GM10266 (cell line): ENCODE results near the gene ASTN2.

ENCODE experiments used
- DNase-seq: peaks from one replicate; pipeline ENCODE4 v3.0.0; 2012; ENCODE audit errors: extremely low spot score
- TF ChIP-seq, protein P1 (sequence below): IDR thresholded peaks from 2 replicates; pipeline ENCODE4 v1.5.1; 2012; ENCODE audit warnings: mild to moderate bottlenecking, low read depth; ENCODE audit not compliant: control insufficient read depth, insufficient read depth; ENCODE audit errors: missing control alignments

The ASTN2 gene

DNA sequence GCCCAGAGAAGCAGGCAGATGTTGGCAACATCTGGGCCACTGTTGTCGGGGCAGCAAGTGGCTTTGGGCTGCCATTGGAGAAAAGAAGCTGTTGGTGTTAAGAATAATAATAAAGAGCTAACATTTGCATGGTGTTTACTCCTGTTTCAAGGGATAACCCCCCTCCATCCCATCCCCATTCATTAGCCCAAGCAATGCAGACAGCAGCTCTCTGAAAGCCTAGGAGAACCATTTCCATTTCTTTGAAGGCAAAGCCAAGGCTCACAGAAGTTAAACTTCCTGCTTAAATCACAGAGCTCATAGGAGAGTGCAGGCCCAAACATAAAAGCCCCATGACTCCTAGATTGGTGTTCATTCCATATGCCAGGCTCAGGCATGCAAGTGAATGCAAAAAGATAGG lies 175.4 kb downstream of the ASTN2 start:
- TF ChIP-seq, protein P1, sequence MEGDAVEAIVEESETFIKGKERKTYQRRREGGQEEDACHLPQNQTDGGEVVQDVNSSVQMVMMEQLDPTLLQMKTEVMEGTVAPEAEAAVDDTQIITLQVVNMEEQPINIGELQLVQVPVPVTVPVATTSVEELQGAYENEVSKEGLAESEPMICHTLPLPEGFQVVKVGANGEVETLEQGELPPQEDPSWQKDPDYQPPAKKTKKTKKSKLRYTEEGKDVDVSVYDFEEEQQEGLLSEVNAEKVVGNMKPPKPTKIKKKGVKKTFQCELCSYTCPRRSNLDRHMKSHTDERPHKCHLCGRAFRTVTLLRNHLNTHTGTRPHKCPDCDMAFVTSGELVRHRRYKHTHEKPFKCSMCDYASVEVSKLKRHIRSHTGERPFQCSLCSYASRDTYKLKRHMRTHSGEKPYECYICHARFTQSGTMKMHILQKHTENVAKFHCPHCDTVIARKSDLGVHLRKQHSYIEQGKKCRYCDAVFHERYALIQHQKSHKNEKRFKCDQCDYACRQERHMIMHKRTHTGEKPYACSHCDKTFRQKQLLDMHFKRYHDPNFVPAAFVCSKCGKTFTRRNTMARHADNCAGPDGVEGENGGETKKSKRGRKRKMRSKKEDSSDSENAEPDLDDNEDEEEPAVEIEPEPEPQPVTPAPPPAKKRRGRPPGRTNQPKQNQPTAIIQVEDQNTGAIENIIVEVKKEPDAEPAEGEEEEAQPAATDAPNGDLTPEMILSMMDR: no peak
- DNase-seq: no peak

- no peak for DNase-seq
- TF ChIP-seq, protein P1: no peak
These were observed 180.8 kb downstream of the ASTN2 start for GRCh38 chr9:117234103-117234502.

- no peak for DNase-seq
These were observed 181.8 kb downstream of the ASTN2 start for GRCh38 chr9:117233016-117233415.

DNA sequence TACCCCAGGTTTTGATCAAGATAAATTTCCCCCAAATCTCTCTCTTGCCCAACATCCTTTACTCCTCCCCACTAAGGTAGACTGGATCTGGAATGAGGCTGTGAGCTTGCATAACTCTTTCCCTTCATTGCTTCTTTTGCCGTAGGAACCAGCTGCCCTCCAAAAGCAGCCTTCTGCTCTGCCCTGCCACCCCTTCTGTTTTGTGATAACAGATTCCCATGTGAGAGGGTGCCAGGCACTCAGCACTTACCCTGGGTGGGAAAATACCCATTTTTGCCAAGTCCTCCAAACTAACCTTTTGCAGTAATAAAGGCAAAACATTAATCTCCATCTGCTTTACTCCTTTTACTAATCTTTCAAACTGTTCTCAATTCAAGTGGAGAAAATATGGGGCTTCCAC lies 182.6 kb downstream of the ASTN2 start:
- no peak for DNase-seq
- TF ChIP-seq, protein P1: no peak

More at GRCh38 chr9:117233016-117233415, 181.8 kb downstream of the ASTN2 start:
- TF ChIP-seq, protein P1: no peak

DNA sequence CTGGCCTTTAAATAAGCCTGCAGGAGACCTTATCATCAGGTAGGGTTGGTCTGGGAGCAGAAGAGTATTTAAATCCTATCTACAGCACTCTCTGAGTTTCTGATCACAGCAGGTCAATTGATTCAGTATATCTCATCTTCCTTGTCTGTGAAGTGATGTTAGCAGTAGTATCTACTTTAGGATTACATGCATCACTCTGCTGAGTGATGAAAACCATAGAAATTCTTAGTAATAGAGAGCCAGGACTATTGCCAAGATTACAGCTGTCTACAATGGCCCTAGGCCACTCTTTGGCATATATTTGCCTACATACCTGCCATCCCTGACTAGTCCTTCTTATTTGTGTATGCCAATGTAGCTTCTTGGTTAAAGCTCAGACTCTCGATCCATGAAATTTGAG lies 183.8 kb downstream of the ASTN2 start:
- TF ChIP-seq, protein P1: no peak
- no peak for DNase-seq

GRCh38 chr9:117224695-117225094 lies 190.2 kb downstream of the ASTN2 start:
- TF ChIP-seq, protein P1: no peak
- no peak for DNase-seq

- no peak for DNase-seq
- TF ChIP-seq, protein P1: no peak
These were observed 195.9 kb downstream of the ASTN2 start for GRCh38 chr9:117218951-117219350.

GRCh38 chr9:117214416-117214815 lies 200.4 kb downstream of the ASTN2 start:
- no peak for DNase-seq
- TF ChIP-seq, protein P1: no peak
